Fibroblast of villous mesenchyme (primary cell): ENCODE data around the gene ARHGAP33. TPM values are rescaled to one million over a fixed set of nuclear protein-coding genes. Genes with fewer than 3 reads are reported as not detected.

Experiments
- DNase-seq: peaks from one replicate; pipeline ENCODE4 v3.0.0-alpha.2; 2010; ENCODE audit warnings: low read depth
- H3K4me3 ChIP-seq: 2 replicates; pipeline ENCODE4 v1.5.1; 2011; ENCODE audit warnings: low read depth, mild to moderate bottlenecking, low read length
- CTCF ChIP-seq: IDR thresholded peaks from 2 replicates; pipeline ENCODE4 v1.5.1; 2012; ENCODE audit warnings: low read depth, mild to moderate bottlenecking, low read length; ENCODE audit not compliant: insufficient read depth
- total RNA-seq: library from RNA; depleted of rRNA; stranded (reverse); fragments of >200 nt; gene quantifications from 2 replicates; pipeline ENCODE4 v1.2.3, GENCODE V29; 2012

Gene ARHGAP33
- total RNA-seq, 1 donor = 1.7 TPM

- TF ChIP-seq CTCF = no peak
- H3K4me3 ChIP-seq = no peak overlapping the region
- no peak for DNase-seq
Measured at GRCh38 chr19:35816262-35816661, 40.9 kb downstream of the ARHGAP33 start.

- no peak overlapping the region for H3K4me3 ChIP-seq
- DNase-seq = no peak
- TF ChIP-seq CTCF = no peak
Measured at GRCh38 chr19:35816846-35817245, 41.5 kb downstream of the ARHGAP33 start.

- no peak for TF ChIP-seq CTCF
- no peak for DNase-seq
- no peak overlapping the region for H3K4me3 ChIP-seq
Measured at GRCh38 chr19:35818445-35818844, 43.1 kb downstream of the ARHGAP33 start.

GRCh38 chr19:35822579-35822978 is 47.2 kb downstream of the ARHGAP33 start:
- DNase-seq = no peak
- TF ChIP-seq CTCF = no peak
- no peak overlapping the region for H3K4me3 ChIP-seq

- H3K4me3 ChIP-seq = no peak overlapping the region
- TF ChIP-seq CTCF = no peak
- DNase-seq = no peak
Measured at GRCh38 chr19:35824150-35824549, 48.8 kb downstream of the ARHGAP33 start.

- H3K4me3 ChIP-seq = no peak overlapping the region
- peak; percentile 67 for DNase-seq
- no peak for TF ChIP-seq CTCF
Measured at GRCh38 chr19:35828692-35829301, 53.4 kb downstream of the ARHGAP33 start.

GRCh38 chr19:35830986-35831385 is 55.6 kb downstream of the ARHGAP33 start:
- TF ChIP-seq CTCF = no peak
- H3K4me3 ChIP-seq = no peak overlapping the region

More at GRCh38 chr19:35830986-35831385, 55.6 kb downstream of the ARHGAP33 start:
- no peak for DNase-seq
